ENCODE results near the gene CRYBB3. TPM values are rescaled to one million over a fixed set of nuclear protein-coding genes. Genes with fewer than 3 reads are reported as not detected.

CRYBB3 gene
- total and polyA plus RNA-seq, 10 of the 15 experiments (the other 5 are each of a cell fraction or from before 2014, with no cell fraction given), result 0.26 TPM; not detected in 9

DNA sequence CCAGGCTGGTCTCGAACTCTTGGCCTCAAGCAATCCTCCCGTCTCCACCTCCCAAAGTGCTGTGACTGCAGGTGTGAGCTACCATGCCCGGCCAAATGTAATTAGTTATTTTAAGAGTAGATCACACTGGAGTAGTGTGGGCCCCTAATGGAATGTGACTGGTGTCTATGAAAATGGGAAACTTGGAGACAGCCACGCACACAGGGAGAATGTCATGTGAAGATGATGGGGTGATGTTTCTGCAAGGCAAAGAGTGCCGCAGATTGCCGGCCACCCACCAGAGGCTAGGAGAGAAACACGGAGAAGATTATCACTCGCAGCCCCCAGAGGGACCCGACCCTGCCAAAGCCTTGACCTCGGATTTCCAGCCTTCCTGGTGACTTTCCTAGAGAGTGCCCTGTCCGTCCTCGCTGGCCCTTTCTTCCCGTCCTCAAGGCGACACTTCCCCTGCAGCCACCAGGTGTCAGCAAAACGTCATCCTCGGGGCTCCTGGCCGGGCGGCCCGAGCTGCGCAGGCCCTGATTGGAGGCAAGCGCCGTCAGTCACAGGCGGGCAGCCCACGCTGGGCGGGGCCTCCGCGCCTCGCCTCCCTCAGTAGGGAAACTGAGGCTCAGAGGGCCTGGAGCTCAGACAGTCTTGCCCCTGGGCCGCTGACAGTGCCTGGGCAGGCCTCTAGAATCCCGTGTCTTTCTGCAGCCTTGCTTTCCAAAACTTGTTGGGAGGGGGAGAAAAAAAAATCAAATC is 36.1 kb downstream of the CRYBB3 start (continued):
- TF ChIP-seq, protein P1, sequence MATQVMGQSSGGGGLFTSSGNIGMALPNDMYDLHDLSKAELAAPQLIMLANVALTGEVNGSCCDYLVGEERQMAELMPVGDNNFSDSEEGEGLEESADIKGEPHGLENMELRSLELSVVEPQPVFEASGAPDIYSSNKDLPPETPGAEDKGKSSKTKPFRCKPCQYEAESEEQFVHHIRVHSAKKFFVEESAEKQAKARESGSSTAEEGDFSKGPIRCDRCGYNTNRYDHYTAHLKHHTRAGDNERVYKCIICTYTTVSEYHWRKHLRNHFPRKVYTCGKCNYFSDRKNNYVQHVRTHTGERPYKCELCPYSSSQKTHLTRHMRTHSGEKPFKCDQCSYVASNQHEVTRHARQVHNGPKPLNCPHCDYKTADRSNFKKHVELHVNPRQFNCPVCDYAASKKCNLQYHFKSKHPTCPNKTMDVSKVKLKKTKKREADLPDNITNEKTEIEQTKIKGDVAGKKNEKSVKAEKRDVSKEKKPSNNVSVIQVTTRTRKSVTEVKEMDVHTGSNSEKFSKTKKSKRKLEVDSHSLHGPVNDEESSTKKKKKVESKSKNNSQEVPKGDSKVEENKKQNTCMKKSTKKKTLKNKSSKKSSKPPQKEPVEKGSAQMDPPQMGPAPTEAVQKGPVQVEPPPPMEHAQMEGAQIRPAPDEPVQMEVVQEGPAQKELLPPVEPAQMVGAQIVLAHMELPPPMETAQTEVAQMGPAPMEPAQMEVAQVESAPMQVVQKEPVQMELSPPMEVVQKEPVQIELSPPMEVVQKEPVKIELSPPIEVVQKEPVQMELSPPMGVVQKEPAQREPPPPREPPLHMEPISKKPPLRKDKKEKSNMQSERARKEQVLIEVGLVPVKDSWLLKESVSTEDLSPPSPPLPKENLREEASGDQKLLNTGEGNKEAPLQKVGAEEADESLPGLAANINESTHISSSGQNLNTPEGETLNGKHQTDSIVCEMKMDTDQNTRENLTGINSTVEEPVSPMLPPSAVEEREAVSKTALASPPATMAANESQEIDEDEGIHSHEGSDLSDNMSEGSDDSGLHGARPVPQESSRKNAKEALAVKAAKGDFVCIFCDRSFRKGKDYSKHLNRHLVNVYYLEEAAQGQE (IDR thresholded peaks at IDR 0.05; ENCODE audit: low read depth, low read length), result no peak
- TF ChIP-seq RBBP5 (conservative IDR thresholded peaks at IDR 0.05), result no peak
- TF ChIP-seq PAX8 (IDR thresholded peaks at IDR 0.05), result no peak
- no peak for TF ChIP-seq SIN3A (IDR thresholded peaks at IDR 0.05; ENCODE audit: low read depth, low read length)
- TF ChIP-seq ZNF24 (IDR thresholded peaks at IDR 0.05), result no peak
- TF ChIP-seq BMI1 (IDR thresholded peaks at IDR 0.05; ENCODE audit: borderline replicate concordance), result no peak
- TF ChIP-seq CHD2 (IDR thresholded peaks at IDR 0.05; ENCODE audit: borderline replicate concordance, low read depth, low read length), result peak; percentile 76
- no peak for TF ChIP-seq SMAD1 (IDR thresholded peaks at IDR 0.05; ENCODE audit: low read depth, partially characterized antibody)
- TF ChIP-seq CEBPB (IDR thresholded peaks at IDR 0.05; ENCODE audit: borderline replicate concordance in 1 of 2, low read depth in 2 of 2, low read length in 2 of 2), result no peak
- TF ChIP-seq CHD4 (IDR thresholded peaks at IDR 0.05), result no peak
- no peak for TF ChIP-seq KDM1A (IDR thresholded peaks at IDR 0.05; ENCODE audit: borderline replicate concordance)
- no peak for TF ChIP-seq ESRRA (IDR thresholded peaks at IDR 0.05; ENCODE audit: low read length)
- TF ChIP-seq NFYB (IDR thresholded peaks at IDR 0.05; ENCODE audit: insufficient read depth, low read depth, low read length), result peak; percentile 92
- no peak for TF ChIP-seq EP300 (IDR thresholded peaks at IDR 0.05; ENCODE audit: borderline replicate concordance in 1 of 2, control insufficient read depth in 1 of 2, low read depth in 2 of 2, low read length in 2 of 2)
- TF ChIP-seq GATAD2B (conservative IDR thresholded peaks at IDR 0.05; ENCODE audit: low read depth), result no peak
- no peak for TF ChIP-seq FOXM1 (IDR thresholded peaks at IDR 0.05; ENCODE audit: low read depth, low read length)
- no peak for TF ChIP-seq FOS (IDR thresholded peaks at IDR 0.05; ENCODE audit: borderline replicate concordance, extremely low read depth, insufficient read length)
- no peak for TF ChIP-seq NFIC (IDR thresholded peaks at IDR 0.05; ENCODE audit: low read depth, low read length)
- TF ChIP-seq, protein P2, sequence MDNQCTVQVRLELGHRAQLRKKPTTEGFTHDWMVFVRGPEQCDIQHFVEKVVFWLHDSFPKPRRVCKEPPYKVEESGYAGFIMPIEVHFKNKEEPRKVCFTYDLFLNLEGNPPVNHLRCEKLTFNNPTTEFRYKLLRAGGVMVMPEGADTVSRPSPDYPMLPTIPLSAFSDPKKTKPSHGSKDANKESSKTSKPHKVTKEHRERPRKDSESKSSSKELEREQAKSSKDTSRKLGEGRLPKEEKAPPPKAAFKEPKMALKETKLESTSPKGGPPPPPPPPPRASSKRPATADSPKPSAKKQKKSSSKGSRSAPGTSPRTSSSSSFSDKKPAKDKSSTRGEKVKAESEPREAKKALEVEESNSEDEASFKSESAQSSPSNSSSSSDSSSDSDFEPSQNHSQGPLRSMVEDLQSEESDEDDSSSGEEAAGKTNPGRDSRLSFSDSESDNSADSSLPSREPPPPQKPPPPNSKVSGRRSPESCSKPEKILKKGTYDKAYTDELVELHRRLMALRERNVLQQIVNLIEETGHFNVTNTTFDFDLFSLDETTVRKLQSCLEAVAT (IDR thresholded peaks at IDR 0.05), result no peak
- no peak for TF ChIP-seq EED (IDR thresholded peaks at IDR 0.05; ENCODE audit: low read depth)
- peak in 1 of 2 experiments; percentile 66; a peak in 2 of 3 replicates for TF ChIP-seq EGR1 (IDR thresholded peaks at IDR 0.05; ENCODE audit: borderline replicate concordance in 1 of 2, low read depth in 2 of 2, low read length in 2 of 2)
- TF ChIP-seq DPF2 (IDR thresholded peaks at IDR 0.05), result peak; percentile 83

Measured in GM12878 (cell line).